ENCODE results near the gene ABCA12. TPM values are rescaled to one million over a fixed set of nuclear protein-coding genes. Genes with fewer than 3 reads are reported as not detected.

The ABCA12 gene
- total RNA-seq, 2 experiments from 2014 or later: not detected

- no peak overlapping the region for H3K27ac Mint-ChIP-seq
- Histone ChIP-seq H3K4me1 (ENCODE audit: insufficient read depth, low read length) (no peaks in the 10 kb centered on the region), H3K27ac (ENCODE audit: low read depth in 1 of 2, low read length in 2 of 2) (no peak overlapping the region), H3K36me3 (ENCODE audit: insufficient read depth, low read length) (no peaks in the 10 kb centered on the region), H3K4me3 (ENCODE audit: low read length) (no peak overlapping the region), H3K9me3 (ENCODE audit: control insufficient read depth in 1 of 2, insufficient read depth in 1 of 2, low read length in 2 of 2) (no peaks in the 10 kb centered on the region), H3K27me3 (ENCODE audit: control insufficient read depth in 1 of 2, insufficient read depth in 2 of 2, low read length in 2 of 2) (no peaks in the 10 kb centered on the region)
- H3K4me3 Mint-ChIP-seq: no peak overlapping the region
- intact Hi-C loops (cut with DNase I, micrococcal nuclease): loop anchor here in 1 of 2 experiments (10.0 kb wide), 1 partner anchor 1748 kb away; no protein-coding TSS in a partner anchor
- ChIA-PET CTCF (no interaction called here), POLR2A (no interaction called here)
- no peaks in the 10 kb centered on the region for H3K36me3 Mint-ChIP-seq (ENCODE audit: low read depth)
- no peaks in the 10 kb centered on the region for H3K27me3 Mint-ChIP-seq
- H3K4me1 Mint-ChIP-seq (ENCODE audit: low read depth): no peaks in the 10 kb centered on the region
- ATAC-seq (ENCODE audit: poor library complexity): no peak
- TF ChIP-seq CTCF (IDR thresholded peaks at IDR 0.05): no peak
- H3K9me3 Mint-ChIP-seq: no peaks in the 10 kb centered on the region
- peak in 3 of 14 experiments; percentile 5 to 6 (median 5) for DNase-seq
Measured at GRCh38 chr2:215002500-215002899, 135.9 kb downstream of the ABCA12 start.

GRCh38 chr2:215000721-215001120, 137.7 kb downstream of the ABCA12 start:
- ATAC-seq (ENCODE audit: poor library complexity): no peak
- no peaks in the 10 kb centered on the region for H3K9me3 Mint-ChIP-seq
- no peak for TF ChIP-seq CTCF (IDR thresholded peaks at IDR 0.05)
- Histone ChIP-seq H3K27ac (ENCODE audit: low read depth in 1 of 2, low read length in 2 of 2) (no peak overlapping the region), H3K36me3 (ENCODE audit: insufficient read depth, low read length) (no peaks in the 10 kb centered on the region), H3K4me3 (ENCODE audit: low read length) (no peak overlapping the region), H3K27me3 (ENCODE audit: control insufficient read depth in 1 of 2, insufficient read depth in 2 of 2, low read length in 2 of 2) (no peaks in the 10 kb centered on the region), H3K9me3 (ENCODE audit: control insufficient read depth in 1 of 2, insufficient read depth in 1 of 2, low read length in 2 of 2) (no peaks in the 10 kb centered on the region), H3K4me1 (ENCODE audit: insufficient read depth, low read length) (no peaks in the 10 kb centered on the region)
- ChIA-PET CTCF (no interaction called here), POLR2A (no interaction called here)
- no peak for DNase-seq
- H3K4me1 Mint-ChIP-seq (ENCODE audit: low read depth): no peaks in the 10 kb centered on the region
- intact Hi-C loops (cut with DNase I, micrococcal nuclease): loop anchor here in 1 of 2 experiments (10.0 kb wide), 1 partner anchor 1746 kb away; no protein-coding TSS in a partner anchor
- no peak overlapping the region for H3K4me3 Mint-ChIP-seq
- H3K27ac Mint-ChIP-seq: no peak overlapping the region
- no peaks in the 10 kb centered on the region for H3K36me3 Mint-ChIP-seq (ENCODE audit: low read depth)
- H3K27me3 Mint-ChIP-seq: no peaks in the 10 kb centered on the region

GRCh38 chr2:214995926-214996670, 142.3 kb downstream of the ABCA12 start:
- H3K4me1 ChIP-seq (ENCODE audit: insufficient read depth, low read length): no peaks in the 10 kb centered on the region
- TF ChIP-seq CTCF (IDR thresholded peaks at IDR 0.05): no peak
- no peak overlapping the region for H3K4me3 ChIP-seq (ENCODE audit: low read length)
- no peaks in the 10 kb centered on the region for H3K36me3 ChIP-seq (ENCODE audit: insufficient read depth, low read length)
- ATAC-seq (ENCODE audit: poor library complexity) (no peak), DNase-seq (no peak)
- Mint-ChIP-seq H3K27ac (no peak overlapping the region), H3K36me3 (ENCODE audit: low read depth) (no peaks in the 10 kb centered on the region), H3K4me3 (no peak overlapping the region), H3K27me3 (no peaks in the 10 kb centered on the region), H3K9me3 (no peaks in the 10 kb centered on the region), H3K4me1 (ENCODE audit: low read depth) (no peaks in the 10 kb centered on the region)
- H3K27ac ChIP-seq (ENCODE audit: low read depth in 1 of 2, low read length in 2 of 2): no peak overlapping the region
- H3K27me3 ChIP-seq (ENCODE audit: control insufficient read depth in 1 of 2, insufficient read depth in 2 of 2, low read length in 2 of 2): no peaks in the 10 kb centered on the region
- no peaks in the 10 kb centered on the region for H3K9me3 ChIP-seq (ENCODE audit: control insufficient read depth in 1 of 2, insufficient read depth in 1 of 2, low read length in 2 of 2)
- ChIA-PET POLR2A (no interaction called here), CTCF (no interaction called here)
- intact Hi-C loops (cut with DNase I, micrococcal nuclease): no loop called here
